Endothelial cell of umbilical vein (primary cell): ENCODE results near the gene EDEM3. TPM values are rescaled to one million over a fixed set of nuclear protein-coding genes. Genes with fewer than 3 reads are reported as not detected.

Source experiments
- BruUV-seq: library from RNA; stranded (reverse); fragments of 400-500 nt; replicated peaks from 2 replicates; lab custom pipeline; 2021; lab: Mats Ljungman, UMichigan
- CTCF ChIA-PET: fragments of 300-600, 350-600 bp; sonication (Branson Sonifier 250); formaldehyde crosslinking; loops from one replicate; lab custom pipeline; 2021; ENCODE audit warnings: antibody characterized with exemption, inconsistent platforms; lab: Charles Lee
- POLR2A ChIA-PET: fragments of 300-600, 350-600 bp; sonication (Branson Sonifier 250); formaldehyde crosslinking; loops from one replicate; lab custom pipeline; 2021; ENCODE audit warnings: antibody characterized with exemption, inconsistent platforms; lab: Charles Lee
- DNase-seq: peaks from one replicate; pipeline ENCODE4 v3.0.0-alpha.2; 2011; ENCODE audit warnings: low read depth, low spot score
- FAIRE-seq: peaks from 2 replicates; lab custom pipeline; 2011; peaks lifted over from hg19 to GRCh38; lab: Jason Lieb, UNC
- H2AFZ ChIP-seq: 2 replicates; pipeline ENCODE4 v1.6.0; 2012; ENCODE audit warnings: low read depth, low read length, control low read depth, inconsistent platforms
- H3K27ac ChIP-seq: 2 replicates; pipeline ENCODE4 v1.5.1; 2011; ENCODE audit warnings: low read depth, mild to moderate bottlenecking, control low read depth, low read length, moderate library complexity; ENCODE audit not compliant: insufficient read depth
- H3K27me3 ChIP-seq, 2 experiments: 2 replicates each; pipeline versions ENCODE4 v1.6.0 to v1.6.1; 2011; ENCODE audit warnings: low read length in 2 of 2, mixed read lengths in 1 of 2; ENCODE audit not compliant: control insufficient read depth in 2 of 2, insufficient read depth in 2 of 2
- H3K36me3 ChIP-seq, 2 experiments: 2 replicates in 1 of 2; 3 replicates in 1 of 2; pipeline ENCODE4 v1.5.1; 2011; ENCODE audit warnings: low read length in 2 of 2, mild to moderate bottlenecking in 1 of 2, moderate library complexity in 1 of 2; ENCODE audit not compliant: control insufficient read depth in 2 of 2, insufficient read depth in 2 of 2; ENCODE audit errors: extremely low read depth in 1 of 2
- H3K4me1 ChIP-seq: 3 replicates; pipeline ENCODE4 v1.5.1; 2011; ENCODE audit warnings: mild to moderate bottlenecking, low read length; ENCODE audit not compliant: control insufficient read depth, insufficient read depth; ENCODE audit errors: extremely low read depth
- H3K4me2 ChIP-seq: 2 replicates; pipeline ENCODE4 v1.6.1; 2011; ENCODE audit warnings: low read length, control low read depth, mixed read lengths; ENCODE audit not compliant: insufficient read depth
- H3K4me3 ChIP-seq, 3 experiments: fragments of 200-600 bp in 1 of 3; sonication (generic), shearing (Covaris generic) in 1 of 3; replicated peaks in 1 of 3; 2 replicates each; pipeline ENCODE4 v1.5.1; 2011 to 2016; ENCODE audit warnings: control low read depth in 3 of 3, low read length in 3 of 3, mild to moderate bottlenecking in 2 of 3, inconsistent platforms in 1 of 3, low read depth in 1 of 3, moderate library complexity in 1 of 3; ENCODE audit not compliant: insufficient read depth in 1 of 3
- H3K79me2 ChIP-seq: 2 replicates; pipeline ENCODE4 v1.6.0; 2012; ENCODE audit warnings: low read length, inconsistent platforms; ENCODE audit not compliant: control insufficient read depth, insufficient read depth
- H3K9ac ChIP-seq: replicated peaks from 2 replicates; pipeline ENCODE3; 2011; ENCODE audit warnings: low read length, control low read depth; ENCODE audit not compliant: insufficient read depth; ENCODE audit errors: extremely low read depth
- H3K9me1 ChIP-seq: replicated peaks from 3 replicates; pipeline ENCODE4 v1.6.0; 2011; ENCODE audit warnings: mild to moderate bottlenecking, low read length; ENCODE audit not compliant: control insufficient read depth, insufficient read depth; ENCODE audit errors: extremely low read depth
- H3K9me3 ChIP-seq: replicated peaks from 2 replicates; pipeline ENCODE4 v1.5.1; 2012; ENCODE audit warnings: low read length, inconsistent platforms; ENCODE audit not compliant: control insufficient read depth, insufficient read depth
- H4K20me1 ChIP-seq: replicated peaks from 2 replicates; pipeline ENCODE3; 2011; ENCODE audit warnings: mild to moderate bottlenecking, low read length; ENCODE audit not compliant: control insufficient read depth, insufficient read depth; ENCODE audit errors: extremely low read depth
- CTCF ChIP-seq, 2 donors: IDR thresholded peaks; 1 replicate in 1 of 2; 2 replicates in 1 of 2; pipeline ENCODE4 v1.5.1; 2011; ENCODE audit warnings: low read length in 2 of 2, mild to moderate bottlenecking in 2 of 2, moderate library complexity in 2 of 2, control low read depth in 1 of 2, inconsistent platforms in 1 of 2, low read depth in 1 of 2; ENCODE audit not compliant: insufficient read depth in 1 of 2; ENCODE audit errors: extremely low read depth in 1 of 2
- EZH2 ChIP-seq: IDR thresholded peaks from 2 replicates; pipeline ENCODE4 v1.6.1; 2012; ENCODE audit warnings: borderline replicate concordance, low read depth, mild to moderate bottlenecking, moderate library complexity, low read length, inconsistent platforms; ENCODE audit not compliant: severe bottlenecking
- FOS ChIP-seq: IDR thresholded peaks from 2 replicates; pipeline ENCODE4 v1.6.1; 2011; ENCODE audit warnings: mild to moderate bottlenecking, low read length, moderate library complexity, borderline replicate concordance; ENCODE audit not compliant: insufficient read depth
- GATA2 ChIP-seq: IDR thresholded peaks from 2 replicates; pipeline ENCODE4 v1.7.0; 2011; ENCODE audit warnings: low read depth, mild to moderate bottlenecking, moderate library complexity, mixed read lengths, low read length; ENCODE audit not compliant: insufficient read length, insufficient read depth
- JUN ChIP-seq: IDR thresholded peaks from 2 replicates; pipeline ENCODE4 v1.6.1; 2011; ENCODE audit warnings: borderline replicate concordance, low read depth; ENCODE audit not compliant: insufficient read length, insufficient read depth
- MYC ChIP-seq: IDR thresholded peaks from one replicate; pipeline ENCODE4 v1.6.1; 2011; ENCODE audit warnings: mild to moderate bottlenecking, low read depth, low read length
- POLR2A ChIP-seq: IDR thresholded peaks from 2 replicates; pipeline ENCODE4 v1.6.1; 2012; ENCODE audit warnings: low read depth, mild to moderate bottlenecking, control low read depth, low read length
- POLR2AphosphoS5 ChIP-seq: IDR thresholded peaks from 2 replicates; pipeline ENCODE4 v1.6.1; 2012; ENCODE audit warnings: low read depth, mild to moderate bottlenecking, control low read depth, low read length, moderate library complexity; ENCODE audit not compliant: insufficient read depth
- dilution Hi-C: fragments of 300-500 bp; cut with MboI; formaldehyde crosslinking; loops from one replicate; pipeline ENCODE4 v1.15.0; 2019; ENCODE audit warnings: low sequenced_read_pairs; ENCODE audit not compliant: extremely low pct_ligation_motif_present
- intact Hi-C: fragments of 100-400 bp; cut with micrococcal nuclease; formaldehyde crosslinking; loops from one replicate; pipeline ENCODE4 v1.10.0; 2022
- polyA plus RNA-seq, 4 experiments: library from polyadenylated mRNA; depleted of rRNA in 3 of 4; stranded (reverse) in 3 of 4; unstranded in 1 of 4; fragments of >200 nt; gene quantifications; 2 replicates each; pipeline versions ENCODE4 v1.2.1 to v1.2.3, GENCODE V29; 2011 to 2012; ENCODE audit warnings: missing spikeins in 1 of 4
- total RNA-seq: library from RNA; stranded (reverse); gene quantifications from 2 replicates; pipeline ENCODE4 v1.2.3, GENCODE V29; 2021
- TF ChIP-seq, protein P1 (sequence below): IDR thresholded peaks from 2 replicates; pipeline ENCODE4 v1.6.1; 2011; ENCODE audit not compliant: insufficient read depth, insufficient read length

EDEM3 gene
- total and polyA plus RNA-seq, 2 donors (not counting 3 experiments of a cell fraction or from before 2014, with no cell fraction given): 6.6 to 26.3 TPM

DNA sequence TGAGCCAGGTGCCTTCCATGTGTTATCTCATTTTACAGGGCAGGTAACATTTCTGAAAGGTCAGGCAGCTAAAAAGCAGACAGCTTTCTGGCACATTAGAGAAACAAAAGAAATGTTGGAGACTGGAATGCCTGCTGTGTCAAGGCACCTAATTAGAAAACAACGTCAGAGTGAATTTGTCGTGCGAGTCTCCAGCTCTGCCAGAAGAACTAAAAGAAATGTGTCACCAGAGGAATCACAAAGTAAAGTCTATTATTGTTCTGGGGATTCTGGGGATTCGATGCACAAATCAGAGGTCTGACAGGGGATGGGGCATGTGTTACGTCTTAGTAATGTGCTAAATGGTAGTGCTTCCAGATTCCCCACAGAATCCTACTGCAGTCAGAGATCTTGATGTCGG, 89.3 kb downstream of the EDEM3 start:
- TF ChIP-seq MYC (no peak), JUN (no peak), POLR2A (no peak)
- Histone ChIP-seq H3K9me1 (no peaks in the 10 kb centered on the region), H3K4me1 (no peaks in the 10 kb centered on the region), H3K36me3 (no peaks in the 10 kb centered on the region), H3K27me3 (peaks cover 3 to 8% of the 10 kb centered on the region in 2 experiments), H3K4me3 (no peak overlapping the region), H3K27ac (no peak overlapping the region), H4K20me1 (no peaks in the 10 kb centered on the region), H3K9ac (no peak overlapping the region), H2AFZ (no peak overlapping the region), H3K9me3 (no peaks in the 10 kb centered on the region), H3K79me2 (no peaks in the 10 kb centered on the region), H3K4me2 (no peak overlapping the region)
- CTCF ChIA-PET: interaction anchor here (1.8 to 2.8 kb wide), 5 partner anchors 13 to 589 kb away, joined by 11 to 72 read pairs (median 17); partner anchors contain the start of gene C1orf21
- BruUV-seq: no TSS peak
- FAIRE-seq (no peak), DNase-seq (no peak)
- intact Hi-C loops (loop anchor here (10.0 kb wide), 1 partner anchor 1031 kb away; the partner anchor contains the start of gene ARPC5), dilution Hi-C loops (no loop called here)
- POLR2A ChIA-PET: no interaction called here

DNA sequence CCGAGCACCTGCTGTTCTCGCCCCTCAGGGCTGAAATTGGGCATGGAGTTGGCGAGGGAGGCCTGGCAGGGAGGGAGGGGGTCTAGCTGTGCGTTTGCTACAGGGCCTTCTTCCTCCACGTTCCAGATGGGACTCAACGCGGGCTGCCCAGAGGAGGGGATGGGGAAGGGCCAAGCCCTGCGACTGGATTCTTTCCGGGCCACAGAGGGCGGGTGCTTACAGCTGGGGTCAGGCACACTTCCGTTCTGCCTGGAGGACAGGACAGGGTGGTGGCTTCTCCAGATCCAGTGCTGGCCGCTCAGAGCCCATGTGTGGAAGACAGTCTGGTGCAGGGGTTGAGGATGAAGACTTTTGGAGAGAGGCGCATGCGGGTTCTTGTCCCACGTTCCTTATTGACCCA, 90.0 kb downstream of the EDEM3 start:
- TF ChIP-seq, protein P1, sequence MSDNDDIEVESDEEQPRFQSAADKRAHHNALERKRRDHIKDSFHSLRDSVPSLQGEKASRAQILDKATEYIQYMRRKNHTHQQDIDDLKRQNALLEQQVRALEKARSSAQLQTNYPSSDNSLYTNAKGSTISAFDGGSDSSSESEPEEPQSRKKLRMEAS: no peak
- no peak for TF ChIP-seq POLR2A
- TF ChIP-seq CTCF (IDR thresholded peaks at IDR 0.05; ENCODE audit: extremely low read depth in 1 of 2, insufficient read depth in 1 of 2, low read depth in 1 of 2, low read length in 2 of 2): no peak
- TF ChIP-seq POLR2AphosphoS5: no peak
- TF ChIP-seq EZH2: no peak
- TF ChIP-seq GATA2: no peak
- no peak for TF ChIP-seq MYC
- no peak for TF ChIP-seq JUN
- TF ChIP-seq FOS: no peak
- no peaks in the 10 kb centered on the region for H3K9me1 ChIP-seq
- FAIRE-seq: no peak
- intact Hi-C loops: loop anchor here (1.0 to 10.0 kb wide), 7 partner anchors 102 to 1030 kb away; partner anchors contain the start of genes ARPC5 and C1orf21
- H3K4me3 ChIP-seq: no peak overlapping the region
- no peaks in the 10 kb centered on the region for H3K36me3 ChIP-seq
- dilution Hi-C loops: no loop called here
- no peak overlapping the region for H3K27ac ChIP-seq
- no peak overlapping the region for H3K9ac ChIP-seq
- CTCF ChIA-PET: interaction anchor here (0.7 to 2.8 kb wide), 55 partner anchors 8 to 980 kb away, joined by 3 to 72 read pairs (median 5); partner anchors contain the start of gene C1orf21
- no peaks in the 10 kb centered on the region for H3K4me1 ChIP-seq
- DNase-seq: no peak
- POLR2A ChIA-PET: no interaction called here
- H3K4me2 ChIP-seq: no peak overlapping the region
- H4K20me1 ChIP-seq: no peaks in the 10 kb centered on the region
- BruUV-seq: no TSS peak
- peaks cover 3 to 7% of the 10 kb centered on the region in 2 experiments for H3K27me3 ChIP-seq
- H3K79me2 ChIP-seq: no peaks in the 10 kb centered on the region
- no peaks in the 10 kb centered on the region for H3K9me3 ChIP-seq
- peak overlapping the region; percentile 85 for H2AFZ ChIP-seq
